OCI-M1 (cell line): ENCODE data around the gene TMEM203.

Experiments
- DNase-seq: peaks from one replicate; lab custom pipeline; 2025; lab: John Stamatoyannopoulos, UW

Gene TMEM203

GRCh38 chr9:137164370-137165249 is 40.8 kb downstream of the TMEM203 start:
- no peak for DNase-seq

GRCh38 chr9:137163805-137164204 is 41.6 kb downstream of the TMEM203 start:
- DNase-seq = no peak

- no peak for DNase-seq
Observed at GRCh38 chr9:137163365-137163715, 42.1 kb downstream of the TMEM203 start.

- DNase-seq = peak; percentile 24
Observed at GRCh38 chr9:137162505-137163364, 42.7 kb downstream of the TMEM203 start.

GRCh38 chr9:137161558-137162486 is 43.6 kb downstream of the TMEM203 start:
- no peak for DNase-seq

- no peak for DNase-seq
Observed at GRCh38 chr9:137160716-137161557, 44.5 kb downstream of the TMEM203 start.

- no peak for DNase-seq
Observed at GRCh38 chr9:137160054-137160425, 45.4 kb downstream of the TMEM203 start.

GRCh38 chr9:137159105-137160053 is 46.1 kb downstream of the TMEM203 start:
- no peak for DNase-seq

GRCh38 chr9:137158625-137159024 is 46.8 kb downstream of the TMEM203 start:
- DNase-seq = no peak

GRCh38 chr9:137157618-137158415 is 47.6 kb downstream of the TMEM203 start:
- DNase-seq = peak; percentile 49

GRCh38 chr9:137156567-137157375 is 48.7 kb downstream of the TMEM203 start:
- DNase-seq = peak; percentile 29
